D341Med (cell line): ENCODE measurements around the gene PLEK2.
A peak's percentile ranks its signal among the peaks of the same experiment; 100 is the strongest.
"Not testable (repeated sequence)": the region's sequence is repeated elsewhere in the genome, so short reads cannot be mapped to it uniquely, and the experiment has no call there.

Source experiments
- DNase-seq: peaks from one replicate; pipeline ENCODE4 v3.0.0; 2012; ENCODE audit warnings: low spot score

The PLEK2 gene

DNA sequence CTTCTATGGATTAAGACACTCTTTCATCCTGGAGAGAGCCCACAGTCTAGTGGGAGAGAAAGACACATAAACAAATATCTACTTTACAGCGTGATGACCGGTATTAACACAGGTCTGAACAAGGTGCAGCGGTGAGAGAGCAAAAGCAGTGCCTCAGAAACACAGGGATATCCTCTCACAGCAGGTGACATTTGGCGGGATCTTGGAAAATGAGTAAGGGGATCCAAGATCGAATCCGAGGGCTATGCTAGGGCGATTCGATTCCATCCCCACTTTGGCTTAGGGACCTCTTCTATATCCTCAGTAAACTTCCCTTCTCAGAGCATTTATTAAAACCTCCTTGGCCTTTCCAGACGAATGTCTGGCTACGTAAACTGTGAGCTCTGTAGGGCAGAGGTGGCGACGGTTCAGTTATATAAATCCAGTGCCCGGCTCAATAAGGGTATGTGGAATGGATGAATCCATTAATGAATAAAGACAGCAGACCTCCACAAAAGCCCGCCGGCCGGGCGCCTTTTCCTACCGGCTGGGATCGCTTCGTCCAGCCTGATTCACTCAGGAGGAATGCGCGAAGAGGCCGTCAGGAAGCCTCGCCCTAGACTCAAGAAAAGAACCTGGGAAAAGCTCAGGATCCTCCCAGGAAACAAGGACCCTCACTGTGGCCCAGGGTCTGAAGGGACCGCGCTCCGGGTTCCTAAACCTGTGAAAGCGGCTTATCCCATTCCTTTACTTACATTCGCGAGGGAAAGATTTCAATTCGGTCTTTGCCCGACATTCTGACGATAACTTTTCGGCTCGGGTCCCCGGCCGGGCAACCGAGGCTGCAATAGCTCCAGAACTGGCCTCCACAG lies 52.8 kb downstream of the PLEK2 start:
- peak; percentile 17 for DNase-seq

DNA sequence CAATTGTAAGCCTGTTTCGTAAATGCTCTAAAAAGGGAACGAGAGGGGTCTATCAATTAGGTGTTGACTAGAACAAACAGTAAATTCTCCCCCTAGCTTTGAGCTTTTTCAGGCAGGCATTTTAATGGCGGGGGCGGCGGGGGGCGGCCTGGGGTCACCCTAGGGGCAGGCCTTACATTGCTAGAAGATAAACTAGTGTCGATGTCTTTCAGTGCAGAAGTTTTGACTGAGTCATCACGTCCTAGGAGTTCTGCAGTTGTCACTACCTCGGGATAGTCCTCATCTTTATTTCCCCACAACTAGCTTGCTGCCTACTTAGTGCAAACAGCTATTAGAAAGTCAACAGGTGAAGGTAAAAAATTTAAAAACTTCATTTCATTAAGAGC lies 54.0 kb downstream of the PLEK2 start:
- DNase-seq: no peak

DNA sequence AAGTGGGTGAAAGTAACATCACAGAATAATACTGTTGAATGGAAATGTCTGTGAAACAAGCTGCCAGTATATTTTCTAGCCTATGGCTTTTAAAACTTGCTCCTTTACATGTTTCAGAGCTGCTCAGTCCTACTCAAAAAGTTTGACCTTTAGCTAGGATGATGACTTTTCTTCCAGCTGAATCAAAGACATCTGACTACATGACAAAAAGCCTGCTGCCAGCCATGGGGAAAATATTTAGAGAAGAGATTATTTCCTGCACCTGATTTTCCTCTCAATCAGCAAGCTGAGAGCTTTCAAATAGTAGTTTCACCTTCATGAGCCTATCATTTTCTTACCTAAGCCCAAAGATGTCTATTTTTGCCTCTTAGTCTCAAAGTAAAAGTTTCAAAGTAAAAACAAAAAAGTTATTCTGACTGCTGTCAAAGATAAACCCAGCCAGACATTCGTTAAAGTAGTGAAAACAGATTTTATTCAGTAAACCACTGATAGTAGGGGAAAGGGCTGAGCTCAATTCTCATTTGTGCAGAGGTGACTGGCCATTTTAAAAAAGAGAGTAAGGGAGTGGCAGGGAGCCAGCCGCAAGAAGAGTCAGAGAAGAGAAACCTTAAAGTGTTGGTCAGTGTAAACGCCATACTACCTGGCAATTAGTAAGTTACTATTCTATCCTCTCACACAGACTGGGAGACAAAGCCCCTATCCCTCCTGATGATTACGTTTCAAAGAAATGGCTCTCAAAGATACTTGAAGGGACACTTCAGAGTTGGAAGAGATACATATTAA lies 54.6 kb downstream of the PLEK2 start:
- no peak for DNase-seq

DNA sequence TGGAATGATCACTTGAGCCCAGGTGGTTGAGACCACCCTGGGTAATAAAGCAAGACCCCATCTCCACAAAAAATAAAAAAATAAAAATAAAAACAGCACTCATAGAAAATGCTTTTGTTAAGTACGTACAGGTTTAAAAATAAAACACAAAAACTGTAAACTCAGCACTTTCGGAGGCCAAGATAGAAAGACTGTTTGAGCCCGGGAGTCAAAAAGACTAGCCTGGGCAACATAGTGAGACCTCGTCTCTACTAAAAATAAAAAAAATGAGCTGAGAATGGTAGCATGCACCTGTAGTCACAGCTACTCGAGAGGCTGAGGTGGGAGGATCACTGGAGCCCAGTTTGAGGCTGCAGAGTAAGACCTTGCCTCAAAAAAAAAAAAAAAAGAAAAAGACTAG lies 59.9 kb downstream of the PLEK2 start:
- no peak for DNase-seq

DNA sequence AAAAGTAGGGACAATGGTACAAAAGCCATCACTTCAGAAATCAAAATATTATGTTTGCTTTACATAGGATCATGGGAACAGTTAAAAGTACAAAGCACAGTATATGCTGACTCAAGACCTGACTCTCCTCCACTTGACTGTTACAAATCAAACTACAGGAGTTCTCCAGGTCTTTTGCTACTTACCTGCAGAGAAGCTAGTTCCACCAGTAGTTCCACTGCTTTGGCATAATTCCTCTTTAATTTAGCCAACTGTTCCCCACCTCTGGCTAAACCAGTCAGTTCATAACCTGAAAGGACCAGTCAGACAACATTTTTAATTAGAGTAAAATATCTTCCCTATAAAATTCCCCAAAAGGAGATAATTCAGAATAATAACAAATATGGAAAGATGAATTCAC lies 66.4 kb downstream of the PLEK2 start:
- DNase-seq: no peak

DNA sequence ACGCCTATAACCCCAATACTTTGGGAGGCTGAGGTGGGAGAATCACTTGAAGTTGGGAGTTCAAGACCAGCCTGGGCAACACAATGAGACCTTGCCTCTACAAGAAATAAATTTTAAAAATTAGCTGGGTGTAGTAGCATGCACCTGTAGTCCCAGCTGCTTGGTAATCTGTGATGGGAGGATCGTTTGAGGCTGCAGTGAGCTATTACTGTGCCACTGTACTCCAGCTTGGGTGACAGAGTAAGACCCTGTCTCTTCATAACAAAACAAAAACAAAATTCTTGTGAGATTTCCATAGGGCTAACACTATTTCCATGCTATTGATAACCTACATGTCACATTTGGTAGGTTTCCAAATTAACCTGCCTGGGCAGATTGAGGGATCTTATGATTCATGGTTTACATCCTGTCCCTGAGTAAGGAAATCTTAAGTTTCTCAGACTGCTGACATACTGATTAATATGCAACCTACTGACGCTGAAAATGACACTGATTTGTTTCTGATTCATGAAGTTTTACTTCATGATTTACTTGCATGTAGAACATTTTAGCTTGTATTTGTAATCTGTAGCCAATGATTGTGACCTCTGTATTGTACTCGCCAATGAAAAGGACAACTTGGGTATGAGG lies 68.2 kb downstream of the PLEK2 start:
- no peak for DNase-seq

DNA sequence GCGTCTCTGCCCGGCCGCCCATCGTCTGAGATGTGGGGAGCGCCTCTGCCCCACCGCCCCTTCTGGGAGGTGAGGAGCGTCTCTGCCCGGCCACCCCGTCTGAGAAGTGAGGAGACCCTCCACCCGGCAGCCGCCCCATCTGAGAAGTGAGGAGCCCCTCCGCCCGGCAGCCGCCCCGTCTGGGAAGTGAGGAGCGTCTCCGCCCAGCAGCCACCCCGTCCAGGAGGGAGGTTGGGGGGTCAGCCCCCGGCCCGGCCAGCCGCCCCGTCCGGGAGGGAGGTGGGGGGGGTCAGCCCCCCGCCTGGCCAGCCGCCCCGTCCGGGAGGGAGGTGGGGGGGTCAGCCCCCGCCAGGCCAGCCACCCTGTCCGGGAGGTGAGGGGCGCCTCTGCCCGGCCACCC lies 70.7 kb downstream of the PLEK2 start:
- DNase-seq: not testable (repeated sequence)
